CD4-positive, alpha-beta T cell treated with Interleukin-2 at 100 ng/mL for 4 hours (primary cell): ENCODE data around the gene DZIP1.
"Not testable (repeated sequence)": the region's sequence is repeated elsewhere in the genome, so short reads cannot be mapped to it uniquely, and the experiment has no call there.

Source experiments
- DNase-seq: peaks from one replicate; pipeline ENCODE4 v3.0.0-alpha.2; 2020; ENCODE audit warnings: low spot score

DZIP1 gene

GRCh38 chr13:95644601-95645052, at the start of gene DZIP1:
TSS of gene DZIP1 (minus strand) at chr13:95644706. CDS start at chr13:95642029, 2,677 bp downstream.
- no peak for DNase-seq

GRCh38 chr13:95690986-95691385, 46.5 kb upstream of the DZIP1 start:
- not testable (repeated sequence) for DNase-seq

GRCh38 chr13:95689582-95689926, 45.0 kb upstream of the DZIP1 start:
- DNase-seq: no peak

GRCh38 chr13:95684960-95685359, 40.5 kb upstream of the DZIP1 start:
- not testable (repeated sequence) for DNase-seq

GRCh38 chr13:95684418-95684817, 39.9 kb upstream of the DZIP1 start:
- no peak for DNase-seq

- DNase-seq: no peak
These were observed 35.2 kb upstream of the DZIP1 start for GRCh38 chr13:95679722-95680121.

- no peak for DNase-seq
These were observed 34.5 kb upstream of the DZIP1 start for GRCh38 chr13:95678967-95679366.

- peak; percentile 19 for DNase-seq
These were observed 33.2 kb upstream of the DZIP1 start for GRCh38 chr13:95677564-95678266.

- DNase-seq: peak; percentile 98
These were observed 32.5 kb upstream of the DZIP1 start, which contains the start of gene DNAJC3 for GRCh38 chr13:95676762-95677563. TSS of gene DNAJC3 (plus strand) at chr13:95677139. CDS start at chr13:95677256, 117 bp downstream.

- DNase-seq: peak; percentile 34
These were observed 31.7 kb upstream of the DZIP1 start for GRCh38 chr13:95676105-95676761.

GRCh38 chr13:95671597-95671996, 27.1 kb upstream of the DZIP1 start:
- no peak for DNase-seq

GRCh38 chr13:95667235-95667634, 22.7 kb upstream of the DZIP1 start:
- DNase-seq: not testable (repeated sequence)

- peak; percentile 38 for DNase-seq
These were observed 16.6 kb upstream of the DZIP1 start for GRCh38 chr13:95660981-95661581.

GRCh38 chr13:95659500-95659899, 15.0 kb upstream of the DZIP1 start:
- DNase-seq: no peak

- DNase-seq: no peak
These were observed 12.0 kb upstream of the DZIP1 start for GRCh38 chr13:95656386-95657015.

GRCh38 chr13:95652821-95653220, 8.3 kb upstream of the DZIP1 start:
- no peak for DNase-seq

- DNase-seq: no peak
These were observed 7.8 kb upstream of the DZIP1 start for GRCh38 chr13:95652244-95652764.

- no peak for DNase-seq
These were observed 6.2 kb upstream of the DZIP1 start for GRCh38 chr13:95650696-95651095.

- no peak for DNase-seq
These were observed 2.8 kb upstream of the DZIP1 start for GRCh38 chr13:95647321-95647720.

- DNase-seq: no peak
These were observed 439 bp downstream of the DZIP1 start for GRCh38 chr13:95643936-95644598.

GRCh38 chr13:95643571-95643935, 953 bp downstream of the DZIP1 start:
- DNase-seq: no peak
